PC-9 (cell line): ENCODE data around the gene GFOD2. TPM values are rescaled to one million over a fixed set of nuclear protein-coding genes. Genes with fewer than 3 reads are reported as not detected.

Experiments used
- BruUV-seq: library from RNA; stranded (reverse); fragments of 400-500 nt; replicated peaks from 2 replicates; lab custom pipeline; 2021; lab: Mats Ljungman, UMichigan
- CTCF ChIA-PET: fragments of 300-600 bp; sonication (Branson Sonifier 250); formaldehyde crosslinking; loops from one replicate; lab custom pipeline; 2022; ENCODE audit warnings: antibody characterized with exemption; lab: Charles Lee
- POLR2A ChIA-PET: fragments of 300-600 bp; sonication (Branson Sonifier 250); formaldehyde crosslinking; loops from one replicate; lab custom pipeline; 2022; ENCODE audit warnings: antibody characterized with exemption; ENCODE audit not compliant: unreplicated experiment; lab: Charles Lee
- DNase-seq, 2 experiments: peaks; one replicate each; pipeline versions ENCODE4 v3.0.0 to v3.0.0-alpha.2; 2015 to 2022; ENCODE audit warnings: mixed read lengths in 1 of 2
- H2AFZ ChIP-seq: fragments of 200-600 bp; sonication (generic); 2 replicates; pipeline ENCODE4 v1.8.1; 2017; ENCODE audit warnings: antibody characterized with exemption
- H3F3A ChIP-seq: fragments of 200-600 bp; sonication (generic); 2 replicates; pipeline ENCODE4 v1.8.1; 2017; ENCODE audit warnings: antibody characterized with exemption, mild to moderate bottlenecking, low read depth; ENCODE audit not compliant: insufficient read depth
- H3K27ac ChIP-seq: fragments of 200-600 bp; sonication (generic); 2 replicates; pipeline ENCODE4 v1.6.1; 2016; ENCODE audit warnings: mixed run types
- H3K27me3 ChIP-seq: fragments of 200-600 bp; sonication (generic); 2 replicates; pipeline ENCODE4 v1.6.1; 2016; ENCODE audit warnings: low read depth, mixed run types; ENCODE audit not compliant: insufficient read depth
- H3K36me3 ChIP-seq: fragments of 200-600 bp; sonication (generic); 2 replicates; pipeline ENCODE4 v1.6.1; 2016; ENCODE audit warnings: low read depth, mixed run types
- H3K4me1 ChIP-seq: fragments of 200-600 bp; sonication (generic); replicated peaks from 2 replicates; pipeline ENCODE4 v1.6.1; 2016; ENCODE audit warnings: mixed run types; ENCODE audit not compliant: insufficient read depth
- H3K4me2 ChIP-seq: fragments of 200-600 bp; sonication (generic); 2 replicates; pipeline ENCODE4 v1.6.1; 2017; ENCODE audit warnings: mixed run types
- H3K4me3 ChIP-seq: fragments of 200-600 bp; sonication (generic); 2 replicates; pipeline ENCODE4 v1.6.1; 2016; ENCODE audit warnings: mixed run types
- H3K79me2 ChIP-seq: fragments of 200-600 bp; sonication (generic); 2 replicates; pipeline ENCODE4 v1.6.1; 2017; ENCODE audit warnings: low read depth, mixed run types
- H3K9me2 ChIP-seq: fragments of 200-600 bp; sonication (generic); 2 replicates; pipeline ENCODE4 v1.8.1; 2017; ENCODE audit warnings: mild to moderate bottlenecking; ENCODE audit not compliant: insufficient read depth
- H3K9me3 ChIP-seq: fragments of 200-600 bp; sonication (generic); 2 replicates; pipeline ENCODE4 v1.8.1; 2016; ENCODE audit warnings: low read depth; ENCODE audit not compliant: insufficient read depth
- H4K20me1 ChIP-seq: fragments of 200-600 bp; sonication (generic); 2 replicates; pipeline ENCODE4 v1.8.1; 2017; ENCODE audit not compliant: insufficient read depth
- EZH2 ChIP-seq: fragments of 200-600 bp; sonication (generic); IDR thresholded peaks from 2 replicates; pipeline ENCODE4 v1.8.0; 2017; ENCODE audit warnings: antibody characterized with exemption, low read depth
- intact Hi-C: fragments of 100-400 bp; cut with micrococcal nuclease; formaldehyde crosslinking; loops from one replicate; pipeline ENCODE4 v1.10.0; 2022; ENCODE audit not compliant: unreplicated experiment
- total RNA-seq: library from RNA; stranded (reverse); gene quantifications from 2 replicates; pipeline ENCODE4 v1.2.3, GENCODE V29; 2021
- TF ChIP-seq, protein P1 (sequence below): fragments of 200-600 bp; sonication (generic); conservative IDR thresholded peaks from 2 replicates; pipeline ENCODE4 v1.6.1; 2017; ENCODE audit warnings: mixed run types, antibody characterized with exemption, mild to moderate bottlenecking, moderate library complexity

Gene GFOD2
- total RNA-seq, 1 experiment from 2014 or later: 17.6 TPM

DNA sequence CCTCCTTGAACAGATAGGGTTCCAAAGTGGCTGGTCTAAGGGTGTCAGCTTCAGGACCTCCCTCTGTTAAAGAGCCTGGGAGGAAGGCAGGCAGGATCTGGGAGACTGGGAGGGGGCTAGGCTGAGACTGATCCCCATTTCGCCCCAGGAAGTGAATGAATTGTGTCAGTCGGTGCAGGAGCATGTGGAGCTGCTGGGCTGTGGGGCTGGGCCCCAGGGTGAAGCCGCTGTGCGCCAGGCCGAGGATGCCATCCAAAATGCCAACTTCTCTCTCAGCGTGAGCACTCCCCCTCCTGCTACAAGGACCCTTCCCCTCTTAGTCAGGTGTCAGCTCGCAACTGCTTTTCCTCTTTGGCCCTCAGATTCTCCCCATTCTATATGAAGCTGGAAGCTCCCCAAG is 68.1 kb downstream of the GFOD2 start:
- Histone ChIP-seq H3K4me1 (0 out of 2 replicates have a peak, but pooled peaks cover 5% of the 10 kb centered on the region), H3K4me3 (no peak overlapping the region), H2AFZ (no peak overlapping the region), H3K27me3 (peaks cover 38% of the 10 kb centered on the region), H3K27ac (no peak overlapping the region), H3K9me2 (no peaks in the 10 kb centered on the region), H3K9me3 (no peaks in the 10 kb centered on the region), H3K4me2 (no peak overlapping the region), H3K79me2 (no peaks in the 10 kb centered on the region), H3K36me3 (no peaks in the 10 kb centered on the region), H4K20me1 (no peaks in the 10 kb centered on the region), H3F3A (no peaks in the 10 kb centered on the region)
- POLR2A ChIA-PET: interaction anchor here (0.6 to 0.9 kb wide), 2 partner anchors 9 to 170 kb away, joined by 4 read pairs; partner anchors contain the start of genes ACD and ATP6V0D1
- TF ChIP-seq, protein P1, sequence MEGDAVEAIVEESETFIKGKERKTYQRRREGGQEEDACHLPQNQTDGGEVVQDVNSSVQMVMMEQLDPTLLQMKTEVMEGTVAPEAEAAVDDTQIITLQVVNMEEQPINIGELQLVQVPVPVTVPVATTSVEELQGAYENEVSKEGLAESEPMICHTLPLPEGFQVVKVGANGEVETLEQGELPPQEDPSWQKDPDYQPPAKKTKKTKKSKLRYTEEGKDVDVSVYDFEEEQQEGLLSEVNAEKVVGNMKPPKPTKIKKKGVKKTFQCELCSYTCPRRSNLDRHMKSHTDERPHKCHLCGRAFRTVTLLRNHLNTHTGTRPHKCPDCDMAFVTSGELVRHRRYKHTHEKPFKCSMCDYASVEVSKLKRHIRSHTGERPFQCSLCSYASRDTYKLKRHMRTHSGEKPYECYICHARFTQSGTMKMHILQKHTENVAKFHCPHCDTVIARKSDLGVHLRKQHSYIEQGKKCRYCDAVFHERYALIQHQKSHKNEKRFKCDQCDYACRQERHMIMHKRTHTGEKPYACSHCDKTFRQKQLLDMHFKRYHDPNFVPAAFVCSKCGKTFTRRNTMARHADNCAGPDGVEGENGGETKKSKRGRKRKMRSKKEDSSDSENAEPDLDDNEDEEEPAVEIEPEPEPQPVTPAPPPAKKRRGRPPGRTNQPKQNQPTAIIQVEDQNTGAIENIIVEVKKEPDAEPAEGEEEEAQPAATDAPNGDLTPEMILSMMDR: no peak
- no peak for TF ChIP-seq EZH2
- no TSS peak for BruUV-seq
- CTCF ChIA-PET: no interaction called here
- no peak for DNase-seq
- intact Hi-C loops: no loop called here

DNA sequence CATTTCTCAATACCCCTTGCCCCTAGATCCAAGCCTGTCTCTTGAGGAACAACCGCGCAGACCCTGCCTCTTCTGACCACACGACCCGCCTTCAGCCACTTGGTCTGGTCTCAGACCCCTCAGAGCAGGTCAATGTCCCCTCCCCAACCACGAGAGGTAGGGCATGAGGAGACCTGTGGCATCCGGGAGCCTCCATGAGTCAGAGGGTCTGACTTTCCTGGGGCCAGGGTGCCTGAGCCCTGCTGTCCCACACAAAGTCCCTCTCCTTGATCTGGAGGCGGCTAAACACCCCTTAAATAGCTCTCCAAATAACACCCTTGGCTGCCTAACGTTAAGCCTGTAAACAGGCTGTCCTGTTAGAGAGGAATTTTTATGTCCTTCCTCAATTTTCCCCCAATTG is 69.1 kb downstream of the GFOD2 start:
- no peaks in the 10 kb centered on the region for H4K20me1 ChIP-seq
- no TSS peak for BruUV-seq
- ChIA-PET POLR2A (no interaction called here), CTCF (no interaction called here)
- intact Hi-C loops: no loop called here
- H3K4me1 ChIP-seq: 0 out of 2 replicates have a peak, but pooled peaks cover 5% of the 10 kb centered on the region
- no peak for DNase-seq
- TF ChIP-seq, protein P1: no peak
- TF ChIP-seq EZH2: no peak
- H3K27ac ChIP-seq: no peak overlapping the region
- no peaks in the 10 kb centered on the region for H3K79me2 ChIP-seq
- H2AFZ ChIP-seq: no peak overlapping the region
- no peaks in the 10 kb centered on the region for H3F3A ChIP-seq
- no peaks in the 10 kb centered on the region for H3K9me3 ChIP-seq
- no peaks in the 10 kb centered on the region for H3K36me3 ChIP-seq
- no peak overlapping the region for H3K4me2 ChIP-seq
- no peaks in the 10 kb centered on the region for H3K9me2 ChIP-seq
- H3K4me3 ChIP-seq: no peak overlapping the region
- H3K27me3 ChIP-seq: peaks cover 38% of the 10 kb centered on the region

DNA sequence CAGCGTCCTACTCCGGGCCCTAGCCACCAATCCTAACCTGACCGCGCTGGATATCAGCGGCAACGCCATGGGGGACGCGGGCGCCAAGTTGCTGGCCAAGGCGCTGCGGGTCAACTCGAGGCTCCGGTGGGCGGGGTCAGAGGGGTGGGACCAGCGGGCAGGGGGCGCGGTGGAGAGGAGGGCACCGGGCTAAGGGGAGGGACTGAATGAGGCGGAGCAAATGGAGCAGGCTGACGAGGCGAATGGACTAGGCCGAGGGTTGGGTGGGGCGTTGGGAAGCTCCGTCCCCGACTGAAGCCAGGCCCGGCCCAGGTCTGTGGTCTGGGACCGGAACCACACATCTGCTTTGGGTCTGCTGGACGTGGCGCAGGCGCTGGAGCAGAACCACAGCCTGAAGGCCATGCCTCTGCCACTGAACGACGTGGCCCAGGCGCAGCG is 69.6 kb downstream of the GFOD2 start:
- Histone ChIP-seq H3K4me2 (no peak overlapping the region), H3K4me3 (no peak overlapping the region), H4K20me1 (no peaks in the 10 kb centered on the region), H3K9me2 (no peaks in the 10 kb centered on the region), H3F3A (no peaks in the 10 kb centered on the region), H3K36me3 (no peaks in the 10 kb centered on the region), H2AFZ (no peak overlapping the region), H3K27ac (no peak overlapping the region), H3K27me3 (peaks cover 38% of the 10 kb centered on the region), H3K9me3 (no peaks in the 10 kb centered on the region), H3K79me2 (no peaks in the 10 kb centered on the region), H3K4me1 (0 out of 2 replicates have a peak, but pooled peaks cover 5% of the 10 kb centered on the region)
- CTCF ChIA-PET: no interaction called here
- no peak for TF ChIP-seq EZH2
- TF ChIP-seq, protein P1: no peak
- intact Hi-C loops: no loop called here
- POLR2A ChIA-PET: no interaction called here
- no peak for DNase-seq
- no TSS peak for BruUV-seq
